Measurements from ENCODE around the gene POLA1. TPM values are rescaled to one million over a fixed set of nuclear protein-coding genes. Genes with fewer than 3 reads are reported as not detected.

The POLA1 gene
- total RNA-seq, 1 donor from 2014 or later = 13.2 TPM

DNA sequence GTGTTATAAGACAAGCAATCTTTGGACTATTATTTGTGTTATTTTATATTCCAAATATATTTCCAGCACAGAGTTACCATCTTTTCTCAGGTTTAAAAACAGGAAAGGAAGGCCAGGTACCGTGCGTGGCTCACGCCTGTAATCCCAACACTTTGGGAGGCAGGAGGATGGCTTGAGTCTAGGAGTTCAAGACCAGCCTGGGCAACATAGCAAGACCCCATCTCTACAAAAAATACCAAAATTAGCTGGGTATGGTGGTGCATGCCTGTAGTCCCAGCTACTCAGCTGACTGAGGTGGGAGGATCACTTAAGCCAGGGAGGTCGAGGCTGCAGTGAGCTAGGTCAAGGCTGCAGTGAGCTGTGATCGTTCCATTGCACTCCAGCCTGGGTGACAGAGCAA, 140.0 kb downstream of the POLA1 start:
- no peak for DNase-seq
- Mint-ChIP-seq H3K27me3 (ENCODE audit: unreplicated experiment) (no peaks in the 10 kb centered on the region), H3K4me3 (ENCODE audit: unreplicated experiment) (no peak overlapping the region), H3K27ac (ENCODE audit: unreplicated experiment) (no peak overlapping the region), H3K9me3 (ENCODE audit: unreplicated experiment) (no peaks in the 10 kb centered on the region), H3K36me3 (ENCODE audit: unreplicated experiment) (no peaks in the 10 kb centered on the region), H3K4me1 (ENCODE audit: low read depth, unreplicated experiment) (no peaks in the 10 kb centered on the region)
- TF ChIP-seq, protein P1, sequence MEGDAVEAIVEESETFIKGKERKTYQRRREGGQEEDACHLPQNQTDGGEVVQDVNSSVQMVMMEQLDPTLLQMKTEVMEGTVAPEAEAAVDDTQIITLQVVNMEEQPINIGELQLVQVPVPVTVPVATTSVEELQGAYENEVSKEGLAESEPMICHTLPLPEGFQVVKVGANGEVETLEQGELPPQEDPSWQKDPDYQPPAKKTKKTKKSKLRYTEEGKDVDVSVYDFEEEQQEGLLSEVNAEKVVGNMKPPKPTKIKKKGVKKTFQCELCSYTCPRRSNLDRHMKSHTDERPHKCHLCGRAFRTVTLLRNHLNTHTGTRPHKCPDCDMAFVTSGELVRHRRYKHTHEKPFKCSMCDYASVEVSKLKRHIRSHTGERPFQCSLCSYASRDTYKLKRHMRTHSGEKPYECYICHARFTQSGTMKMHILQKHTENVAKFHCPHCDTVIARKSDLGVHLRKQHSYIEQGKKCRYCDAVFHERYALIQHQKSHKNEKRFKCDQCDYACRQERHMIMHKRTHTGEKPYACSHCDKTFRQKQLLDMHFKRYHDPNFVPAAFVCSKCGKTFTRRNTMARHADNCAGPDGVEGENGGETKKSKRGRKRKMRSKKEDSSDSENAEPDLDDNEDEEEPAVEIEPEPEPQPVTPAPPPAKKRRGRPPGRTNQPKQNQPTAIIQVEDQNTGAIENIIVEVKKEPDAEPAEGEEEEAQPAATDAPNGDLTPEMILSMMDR (IDR thresholded peaks at IDR 0.05; ENCODE audit: partially characterized antibody, unreplicated experiment) = no peak

DNA sequence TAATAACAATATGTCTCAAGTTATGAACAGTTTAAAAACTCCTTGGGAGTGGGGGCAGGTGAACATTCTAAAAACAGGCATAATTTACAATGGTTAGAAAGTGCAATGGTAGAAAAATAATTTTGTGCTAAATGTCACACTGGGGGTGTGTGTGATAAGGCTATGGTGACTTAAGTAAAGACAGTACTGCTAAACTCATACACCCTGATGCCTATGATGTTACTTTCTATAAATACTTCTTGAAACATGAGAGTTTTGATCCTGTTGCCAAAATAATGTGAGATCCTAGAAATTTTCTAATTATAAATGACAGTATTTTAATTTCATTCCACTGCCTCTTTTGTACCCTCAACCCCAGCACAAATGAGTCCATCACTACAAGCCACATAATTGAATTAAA, 144.2 kb downstream of the POLA1 start:
- TF ChIP-seq, protein P1 (IDR thresholded peaks at IDR 0.05; ENCODE audit: partially characterized antibody, unreplicated experiment) = no peak
- Mint-ChIP-seq H3K9me3 (ENCODE audit: unreplicated experiment) (no peaks in the 10 kb centered on the region), H3K27me3 (ENCODE audit: unreplicated experiment) (no peaks in the 10 kb centered on the region), H3K27ac (ENCODE audit: unreplicated experiment) (no peak overlapping the region), H3K4me3 (ENCODE audit: unreplicated experiment) (no peak overlapping the region), H3K36me3 (ENCODE audit: unreplicated experiment) (no peaks in the 10 kb centered on the region), H3K4me1 (ENCODE audit: low read depth, unreplicated experiment) (no peaks in the 10 kb centered on the region)
- DNase-seq = no peak

DNA sequence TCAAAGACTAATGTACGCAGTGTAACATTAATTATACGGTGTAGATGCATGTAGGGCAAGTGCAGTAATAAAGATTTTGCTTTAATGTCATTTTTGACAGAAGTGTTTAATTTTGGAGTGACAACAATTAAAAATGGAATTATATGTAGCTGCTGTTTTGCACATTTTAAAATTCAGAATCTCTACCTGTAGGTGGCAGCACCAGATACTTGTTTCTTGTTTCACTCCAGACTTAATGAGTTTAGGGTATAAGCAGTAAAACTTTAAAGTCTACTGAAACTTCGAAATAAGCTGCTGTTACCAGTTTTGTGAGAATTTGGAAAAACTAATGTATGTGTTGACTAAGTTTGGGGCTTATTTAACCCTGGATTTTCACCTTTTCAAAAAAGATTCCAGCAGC, 144.9 kb downstream of the POLA1 start:
- Mint-ChIP-seq H3K4me3 (ENCODE audit: unreplicated experiment) (no peak overlapping the region), H3K27ac (ENCODE audit: unreplicated experiment) (no peak overlapping the region), H3K27me3 (ENCODE audit: unreplicated experiment) (no peaks in the 10 kb centered on the region), H3K9me3 (ENCODE audit: unreplicated experiment) (no peaks in the 10 kb centered on the region), H3K36me3 (ENCODE audit: unreplicated experiment) (no peaks in the 10 kb centered on the region), H3K4me1 (ENCODE audit: low read depth, unreplicated experiment) (no peaks in the 10 kb centered on the region)
- no peak for DNase-seq
- TF ChIP-seq, protein P1 (IDR thresholded peaks at IDR 0.05; ENCODE audit: partially characterized antibody, unreplicated experiment) = peak; percentile 53

DNA sequence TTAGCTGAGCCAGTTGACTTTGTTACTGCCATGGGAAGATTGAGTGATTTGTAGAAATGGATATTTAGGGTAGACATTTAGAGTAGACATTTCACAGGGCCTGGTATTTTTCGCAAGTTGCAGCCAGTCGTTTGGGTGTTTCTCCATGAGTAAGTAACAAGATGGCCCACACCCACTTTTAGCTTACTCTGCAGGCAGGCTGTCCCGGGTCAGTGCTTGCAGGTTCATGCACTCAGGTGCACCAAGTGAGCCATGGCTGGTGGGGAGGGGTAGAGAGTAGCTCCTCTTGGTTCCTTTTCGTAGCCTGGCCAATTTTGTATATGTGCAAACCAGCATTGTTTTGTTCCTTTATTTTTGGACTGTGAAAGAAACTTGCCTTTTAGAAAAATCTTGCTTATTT, 145.6 kb downstream of the POLA1 start:
- no peaks in the 10 kb centered on the region for H3K9me3 Mint-ChIP-seq (ENCODE audit: unreplicated experiment)
- TF ChIP-seq, protein P1 (IDR thresholded peaks at IDR 0.05; ENCODE audit: partially characterized antibody, unreplicated experiment) = no peak
- no peaks in the 10 kb centered on the region for H3K27me3 Mint-ChIP-seq (ENCODE audit: unreplicated experiment)
- H3K4me3 Mint-ChIP-seq (ENCODE audit: unreplicated experiment) = no peak overlapping the region
- DNase-seq = no peak
- H3K4me1 Mint-ChIP-seq (ENCODE audit: low read depth, unreplicated experiment) = no peaks in the 10 kb centered on the region
- H3K36me3 Mint-ChIP-seq (ENCODE audit: unreplicated experiment) = no peaks in the 10 kb centered on the region
- no peak overlapping the region for H3K27ac Mint-ChIP-seq (ENCODE audit: unreplicated experiment)

DNA sequence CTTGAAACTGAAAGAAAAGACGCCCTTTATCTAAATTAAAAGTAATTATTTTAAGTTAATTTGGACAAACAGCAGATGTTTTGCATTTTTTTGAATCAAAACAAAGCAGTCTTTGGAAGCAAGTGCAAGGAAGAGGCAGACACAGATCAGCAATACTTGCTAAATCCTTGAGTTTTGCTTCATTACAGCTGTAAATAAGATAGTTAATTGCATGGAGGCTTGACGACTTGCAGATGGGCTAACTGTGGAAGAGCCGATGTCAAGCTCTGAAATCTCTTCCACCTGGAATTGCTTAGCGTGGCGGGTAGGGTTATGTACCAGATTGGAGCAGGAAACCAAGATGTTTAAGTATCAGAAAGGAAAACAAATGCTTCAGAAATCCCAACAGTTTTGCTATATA, 148.8 kb downstream of the POLA1 start:
- H3K4me3 Mint-ChIP-seq (ENCODE audit: unreplicated experiment) = no peak overlapping the region
- TF ChIP-seq, protein P1 (IDR thresholded peaks at IDR 0.05; ENCODE audit: partially characterized antibody, unreplicated experiment) = no peak
- no peaks in the 10 kb centered on the region for H3K36me3 Mint-ChIP-seq (ENCODE audit: unreplicated experiment)
- H3K27me3 Mint-ChIP-seq (ENCODE audit: unreplicated experiment) = no peaks in the 10 kb centered on the region
- H3K4me1 Mint-ChIP-seq (ENCODE audit: low read depth, unreplicated experiment) = no peaks in the 10 kb centered on the region
- H3K9me3 Mint-ChIP-seq (ENCODE audit: unreplicated experiment) = no peaks in the 10 kb centered on the region
- DNase-seq = no peak
- no peak overlapping the region for H3K27ac Mint-ChIP-seq (ENCODE audit: unreplicated experiment)
